EH (cell line): ENCODE measurements around the gene TBC1D16.
A peak's percentile ranks its signal among the peaks of the same experiment; 100 is the strongest.

Experiments
- DNase-seq: peaks from one replicate; pipeline ENCODE4 v3.0.0-alpha.2; 2015; ENCODE audit warnings: low read depth

The TBC1D16 gene

GRCh38 chr17:79949656-79950209, 85.9 kb downstream of the TBC1D16 start:
- DNase-seq, result no peak

GRCh38 chr17:79948945-79949655, 86.6 kb downstream of the TBC1D16 start:
- no peak for DNase-seq

- DNase-seq, result no peak
These were observed 87.2 kb downstream of the TBC1D16 start for GRCh38 chr17:79948406-79948944.

GRCh38 chr17:79947351-79948031, 88.2 kb downstream of the TBC1D16 start:
- peak; percentile 79 for DNase-seq

- no peak for DNase-seq
These were observed 89.1 kb downstream of the TBC1D16 start for GRCh38 chr17:79946352-79947231.

GRCh38 chr17:79945591-79946255, 89.9 kb downstream of the TBC1D16 start:
- DNase-seq, result no peak

GRCh38 chr17:79944821-79945391, 90.8 kb downstream of the TBC1D16 start:
- no peak for DNase-seq

- no peak for DNase-seq
These were observed 91.3 kb downstream of the TBC1D16 start for GRCh38 chr17:79944251-79944812.

- no peak for DNase-seq
These were observed 92.1 kb downstream of the TBC1D16 start for GRCh38 chr17:79943347-79944241.

GRCh38 chr17:79942591-79943346, 92.9 kb downstream of the TBC1D16 start:
- DNase-seq, result peak; percentile 74

- DNase-seq, result no peak
These were observed 93.7 kb downstream of the TBC1D16 start for GRCh38 chr17:79942011-79942405.

GRCh38 chr17:79941088-79942010, 94.3 kb downstream of the TBC1D16 start:
- no peak for DNase-seq

GRCh38 chr17:79940459-79941087, 95.1 kb downstream of the TBC1D16 start:
- DNase-seq, result no peak

- no peak for DNase-seq
These were observed 95.8 kb downstream of the TBC1D16 start for GRCh38 chr17:79939755-79940458.

GRCh38 chr17:79939094-79939435, 96.6 kb downstream of the TBC1D16 start:
- DNase-seq, result no peak

GRCh38 chr17:79938336-79939093, 97.2 kb downstream of the TBC1D16 start:
- no peak for DNase-seq
